ENCODE measurements around the gene ZNF688. TPM values are rescaled to one million over a fixed set of nuclear protein-coding genes. Genes with fewer than 3 reads are reported as not detected.

The ZNF688 gene
- total and polyA plus RNA-seq, 2 of the 8 experiments (the other 6 are each of a cell fraction or from before 2014, with no cell fraction given) = 2.7 to 3.5 TPM

DNA sequence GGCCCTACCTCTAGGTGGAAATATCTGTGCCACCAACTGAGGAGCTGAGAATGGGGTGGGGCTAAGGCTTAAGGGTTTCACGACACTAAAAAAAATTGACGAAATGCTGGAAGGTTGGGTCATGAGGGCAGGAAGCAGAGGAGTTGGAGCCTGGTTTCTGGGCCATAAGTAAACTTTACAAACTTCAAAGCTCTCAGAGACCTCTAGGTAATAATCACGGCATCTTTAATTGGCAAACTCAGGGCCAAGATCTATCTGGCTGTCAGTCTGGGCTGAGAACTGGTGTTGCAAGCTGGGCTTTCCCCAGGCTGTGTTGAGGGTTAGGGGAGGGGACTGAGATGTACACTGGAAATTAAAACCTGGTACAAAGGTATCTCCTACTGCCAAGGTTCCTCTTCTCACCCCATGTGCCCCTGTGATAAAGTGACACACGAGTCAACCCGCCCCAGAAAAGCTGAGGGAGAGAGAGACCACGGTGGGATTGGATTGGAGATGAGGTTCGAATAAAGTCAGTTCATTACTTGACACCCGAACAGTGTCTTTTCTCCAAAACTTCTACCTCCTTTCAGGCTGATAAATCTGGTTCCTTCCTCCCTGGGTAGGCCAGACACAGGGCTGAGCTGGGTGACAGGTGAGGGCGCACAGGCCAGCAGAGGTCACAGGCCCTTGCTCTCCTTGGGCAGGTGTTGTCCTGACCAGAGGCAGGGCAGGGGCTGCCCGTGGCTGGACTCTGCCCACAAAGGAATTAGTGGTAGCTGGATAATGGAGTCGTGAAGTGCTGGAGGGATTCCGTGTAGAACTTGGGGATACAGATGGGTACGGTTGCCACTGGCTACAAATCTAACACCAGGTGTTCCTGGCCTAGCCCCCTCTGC lies 41.1 kb downstream of the ZNF688 start (continued):
- TF ChIP-seq TEAD4 (IDR thresholded peaks at IDR 0.05; ENCODE audit: low read depth, low read length) (no peak), JUND (IDR thresholded peaks at IDR 0.05; ENCODE audit: low read length) (no peak), CBX8 (IDR thresholded peaks at IDR 0.05; ENCODE audit: borderline replicate concordance, low read depth, low read length) (no peak), POU5F1 (IDR thresholded peaks at IDR 0.05; ENCODE audit: low read depth, low read length) (no peak), BCL11A (IDR thresholded peaks at IDR 0.05; ENCODE audit: low read depth in 2 of 2, low read length in 2 of 2) (no peak), SIRT6 (IDR thresholded peaks at IDR 0.05; ENCODE audit: low read length) (no peak), RNF2 (IDR thresholded peaks at IDR 0.05; ENCODE audit: borderline replicate concordance, low read depth, low read length, missing control alignments, poor library complexity, severe bottlenecking) (no peak), CREB1 (IDR thresholded peaks at IDR 0.05) (no peak), PHF8 (conservative IDR thresholded peaks at IDR 0.05; ENCODE audit: low read depth, low read length) (no peak)

Data from H1 (cell line).